ENCODE results near the gene SYT7. TPM values are rescaled to one million over a fixed set of nuclear protein-coding genes. Genes with fewer than 3 reads are reported as not detected.

The SYT7 gene
- total RNA-seq (2014; rRNA removed; shearing (Covaris generic)): 1.5 and 1.9 TPM in 2 replicates
- 0.40 and 0.72 TPM in 2 replicates for polyA plus RNA-seq (2016; fragmentation: Nextera tagmentation; extraction: Ambion mirVana)

DNA sequence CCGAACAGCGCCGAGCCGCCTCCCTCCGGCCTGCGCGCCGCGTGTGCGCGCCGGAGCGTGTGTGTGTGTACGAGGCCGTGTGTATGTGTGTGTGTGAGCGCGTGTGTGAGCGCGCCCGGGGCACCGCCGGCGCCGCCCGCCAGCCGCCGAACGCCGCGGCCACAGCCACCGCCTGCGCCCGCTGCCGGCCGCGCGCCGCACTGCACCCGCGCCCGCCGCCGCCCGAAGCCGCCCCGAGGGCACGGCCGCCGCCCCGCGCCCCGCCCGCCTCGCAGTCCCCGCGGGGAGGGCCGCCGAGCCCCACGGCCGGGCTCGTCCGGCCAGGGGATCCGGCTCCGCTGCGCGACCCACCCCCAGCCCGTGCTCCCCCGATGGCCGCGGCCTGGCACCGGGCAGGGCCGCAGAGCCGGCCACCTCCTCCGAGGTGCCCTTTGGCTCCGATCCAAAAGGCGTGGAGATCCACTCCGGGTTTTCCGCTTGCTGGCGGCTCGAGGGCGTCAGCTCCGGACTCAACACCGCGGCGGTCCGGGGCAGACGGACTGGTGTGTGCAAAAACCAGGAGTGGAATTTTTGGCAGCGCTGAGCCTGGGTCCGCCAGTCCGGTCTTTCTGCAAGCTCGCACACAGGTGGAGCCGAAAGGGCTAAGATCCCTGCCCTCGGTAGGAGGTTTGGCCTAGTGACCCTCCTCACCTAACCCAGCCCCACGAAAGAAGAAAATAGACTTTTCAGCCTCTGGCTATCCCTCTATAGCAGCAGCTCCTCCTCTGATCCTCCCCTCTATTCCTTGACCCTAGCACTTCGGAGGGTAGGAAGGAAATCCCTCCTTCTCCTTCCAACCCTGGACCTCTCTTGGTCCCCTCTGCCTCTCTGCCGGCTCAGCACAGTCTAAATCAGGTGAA is at the start of gene SYT7:
SYT7 (minus strand) TSS at position 47 of the 899 bp plus-strand sequence. CDS start 256 bp downstream, outside the sequence.
- Histone ChIP-seq H3K4me3 (peak within 1 kb of the TSS; percentile 69), H3K9me2 (ENCODE audit: insufficient read depth) (no peaks in the 10 kb centered on the region), H3K79me2 (ENCODE audit: insufficient read depth) (no peaks in the 10 kb centered on the region), H2AFZ (peak within 1 kb of the TSS; percentile 61), H3K4me1 (ENCODE audit: insufficient read depth) (no peaks in the 10 kb centered on the region), H3K4me2 (ENCODE audit: unreplicated experiment) (peak within 1 kb of the TSS; percentile 64), H3K9ac (peak within 1 kb of the TSS; percentile 51; the same call in 1 of the 2 replicates), H4K20me1 (ENCODE audit: insufficient read depth) (no peaks in the 10 kb centered on the region), H3K9me3 (ENCODE audit: low read depth) (no peaks in the 10 kb centered on the region), H3K36me3 (ENCODE audit: low read depth) (no peaks in the 10 kb centered on the region), H3K27ac (no peak within 1 kb of the TSS), H3F3A (ENCODE audit: insufficient read depth) (no peaks in the 10 kb centered on the region), H3K27me3 (replicated peaks; ENCODE audit: insufficient read depth) (peaks cover 10% of the 10 kb centered on the region)
- no peak for TF ChIP-seq EZH2 (IDR thresholded peaks at IDR 0.05; ENCODE audit: insufficient read depth, poor library complexity, severe bottlenecking)
- TF ChIP-seq EZH2phosphoT487 (IDR thresholded peaks at IDR 0.05; ENCODE audit: insufficient read depth, low read depth): no peak
- 1 to 2% methylated on average over 31 to 39 of the region's 96 CpGs for WGBS, 2 experiments (ENCODE audit: low coverage in 1 of 2, low lambda C conversion rate in 2 of 2, missing lambda C conversion rate in 2 of 2)
- in situ Hi-C loops (cut with MboI): no loop called here
- DNase-seq: peak; percentile 96

DNA sequence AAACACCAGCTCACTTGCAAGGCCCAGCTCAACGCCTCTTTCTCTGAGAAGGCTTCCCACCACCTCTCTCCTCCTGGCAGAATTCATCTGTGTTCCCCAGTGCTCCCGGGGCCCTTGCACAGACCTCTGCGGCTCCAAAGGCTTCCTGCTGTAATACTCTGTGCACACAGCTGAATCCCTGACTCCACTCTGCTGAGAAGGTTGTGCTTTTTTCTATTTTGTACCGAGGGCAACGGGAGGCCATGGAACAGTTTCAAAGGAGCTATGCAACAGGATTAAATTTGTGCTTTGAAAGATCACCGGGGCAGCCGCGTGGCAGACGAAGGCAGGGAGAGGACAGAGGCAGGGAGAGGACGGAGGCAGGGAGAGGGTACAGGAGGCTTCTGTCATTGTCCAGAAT is 49.2 kb upstream of the SYT7 start:
- Histone ChIP-seq H2AFZ (no peak overlapping the region), H4K20me1 (ENCODE audit: insufficient read depth) (no peaks in the 10 kb centered on the region), H3K79me2 (ENCODE audit: insufficient read depth) (no peaks in the 10 kb centered on the region), H3K27ac (no peak overlapping the region), H3K4me1 (ENCODE audit: insufficient read depth) (peaks cover 4% of the 10 kb centered on the region), H3F3A (ENCODE audit: insufficient read depth) (no peaks in the 10 kb centered on the region), H3K9ac (no peak overlapping the region), H3K27me3 (replicated peaks; ENCODE audit: insufficient read depth) (0 out of 2 replicates have a peak, but pooled peaks cover 4% of the 10 kb centered on the region), H3K9me2 (ENCODE audit: insufficient read depth) (no peaks in the 10 kb centered on the region), H3K4me3 (no peak overlapping the region), H3K4me2 (ENCODE audit: unreplicated experiment) (no peak overlapping the region), H3K36me3 (ENCODE audit: low read depth) (no peaks in the 10 kb centered on the region), H3K9me3 (ENCODE audit: low read depth) (no peaks in the 10 kb centered on the region)
- in situ Hi-C loops (cut with MboI): loop anchor here (10.0 kb wide), 1 partner anchor 155 kb away; no protein-coding TSS in a partner anchor
- DNase-seq: no peak
- TF ChIP-seq EZH2 (IDR thresholded peaks at IDR 0.05; ENCODE audit: insufficient read depth, poor library complexity, severe bottlenecking) (no peak), EZH2phosphoT487 (IDR thresholded peaks at IDR 0.05; ENCODE audit: insufficient read depth, low read depth) (no peak)
- 49 to 55% methylated on average over 10 of the region's 10 CpGs for WGBS, 2 experiments (ENCODE audit: low coverage in 1 of 2, low lambda C conversion rate in 2 of 2, missing lambda C conversion rate in 2 of 2)

- Histone ChIP-seq H3K4me3 (no peak overlapping the region), H3K9me2 (ENCODE audit: insufficient read depth) (no peaks in the 10 kb centered on the region), H3K27ac (no peak overlapping the region), H3K4me2 (ENCODE audit: unreplicated experiment) (no peak overlapping the region), H2AFZ (no peak overlapping the region), H3F3A (ENCODE audit: insufficient read depth) (no peaks in the 10 kb centered on the region), H3K9me3 (ENCODE audit: low read depth) (no peaks in the 10 kb centered on the region), H3K36me3 (ENCODE audit: low read depth) (no peaks in the 10 kb centered on the region), H3K4me1 (ENCODE audit: insufficient read depth) (peaks cover 4% of the 10 kb centered on the region), H3K79me2 (ENCODE audit: insufficient read depth) (no peaks in the 10 kb centered on the region), H4K20me1 (ENCODE audit: insufficient read depth) (no peaks in the 10 kb centered on the region), H3K27me3 (replicated peaks; ENCODE audit: insufficient read depth) (0 out of 2 replicates have a peak, but pooled peaks cover 4% of the 10 kb centered on the region), H3K9ac (no peak overlapping the region)
- 76 to 85% methylated on average over 17 to 18 of the region's 18 CpGs for WGBS, 2 experiments (ENCODE audit: low coverage in 1 of 2, low lambda C conversion rate in 2 of 2, missing lambda C conversion rate in 2 of 2)
- in situ Hi-C loops (cut with MboI): no loop called here
- DNase-seq: no peak
- TF ChIP-seq EZH2 (IDR thresholded peaks at IDR 0.05; ENCODE audit: insufficient read depth, poor library complexity, severe bottlenecking) (no peak), EZH2phosphoT487 (IDR thresholded peaks at IDR 0.05; ENCODE audit: insufficient read depth, low read depth) (no peak)
Measured at GRCh38 chr11:61629082-61629833, 48.4 kb upstream of the SYT7 start.

DNA sequence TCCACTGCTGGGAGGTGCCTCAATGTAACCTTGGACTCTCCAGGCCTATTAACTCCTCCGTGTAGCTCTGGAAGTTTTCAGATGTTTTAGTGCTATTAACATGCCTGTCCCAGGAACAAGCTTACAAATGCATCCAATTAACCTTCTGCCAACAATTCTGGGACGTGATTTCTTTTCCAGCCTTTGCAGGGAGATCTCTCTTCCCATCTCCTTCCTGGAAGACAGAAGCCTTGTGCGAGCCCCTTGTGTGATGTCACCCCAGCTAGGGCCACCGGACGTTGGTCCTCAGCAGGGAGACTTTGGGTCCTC is 47.7 kb upstream of the SYT7 start:
- H3K4me3 ChIP-seq: no peak overlapping the region
- in situ Hi-C loops (cut with MboI): no loop called here
- 61 to 72% methylated on average over 5 of the region's 5 CpGs for WGBS, 2 experiments (ENCODE audit: low coverage in 1 of 2, low lambda C conversion rate in 2 of 2, missing lambda C conversion rate in 2 of 2)

More for the DNA sequence above, 47.7 kb upstream of the SYT7 start:
- no peak for DNase-seq
- H3K4me1 ChIP-seq (ENCODE audit: insufficient read depth): peaks cover 4% of the 10 kb centered on the region
- H3K27ac ChIP-seq: no peak overlapping the region
- H2AFZ ChIP-seq: no peak overlapping the region
- 0 out of 2 replicates have a peak, but pooled peaks cover 3% of the 10 kb centered on the region for H3K27me3 ChIP-seq (replicated peaks; ENCODE audit: insufficient read depth)
- H3K79me2 ChIP-seq (ENCODE audit: insufficient read depth): no peaks in the 10 kb centered on the region
- no peak overlapping the region for H3K9ac ChIP-seq
- no peak overlapping the region for H3K4me2 ChIP-seq (ENCODE audit: unreplicated experiment)
- H3K9me2 ChIP-seq (ENCODE audit: insufficient read depth): no peaks in the 10 kb centered on the region
- TF ChIP-seq EZH2 (IDR thresholded peaks at IDR 0.05; ENCODE audit: insufficient read depth, poor library complexity, severe bottlenecking): no peak
- no peak for TF ChIP-seq EZH2phosphoT487 (IDR thresholded peaks at IDR 0.05; ENCODE audit: insufficient read depth, low read depth)
- no peaks in the 10 kb centered on the region for H3K36me3 ChIP-seq (ENCODE audit: low read depth)
- H4K20me1 ChIP-seq (ENCODE audit: insufficient read depth): no peaks in the 10 kb centered on the region
- no peaks in the 10 kb centered on the region for H3F3A ChIP-seq (ENCODE audit: insufficient read depth)
- no peaks in the 10 kb centered on the region for H3K9me3 ChIP-seq (ENCODE audit: low read depth)
